ENCODE measurements around the gene CYSTM1.

The CYSTM1 gene

DNA sequence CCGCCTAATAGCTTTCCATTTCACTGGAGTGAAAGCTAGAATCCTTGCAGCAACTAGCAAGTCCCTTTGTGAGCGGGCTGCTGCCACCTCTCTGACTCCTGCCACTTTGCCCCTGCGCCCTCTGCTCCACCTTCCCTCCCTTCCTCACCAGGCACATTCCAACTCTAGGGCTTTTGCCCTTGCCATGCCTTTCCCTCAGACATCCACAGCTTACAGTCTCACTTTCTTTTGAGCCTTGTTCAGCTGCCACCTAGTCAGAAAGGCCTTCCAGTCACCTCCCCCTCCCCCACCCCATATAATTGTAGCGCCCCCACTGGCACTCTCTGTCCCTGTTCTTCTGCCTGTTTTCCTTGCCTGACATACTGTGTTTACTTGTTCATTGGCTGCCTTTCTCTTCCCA lies 31.0 kb downstream of the CYSTM1 start:
- peak overlapping the region; percentile 69 for H3K27ac ChIP-seq
- H3K27me3 ChIP-seq: no peaks in the 10 kb centered on the region
- TF ChIP-seq, protein P1, sequence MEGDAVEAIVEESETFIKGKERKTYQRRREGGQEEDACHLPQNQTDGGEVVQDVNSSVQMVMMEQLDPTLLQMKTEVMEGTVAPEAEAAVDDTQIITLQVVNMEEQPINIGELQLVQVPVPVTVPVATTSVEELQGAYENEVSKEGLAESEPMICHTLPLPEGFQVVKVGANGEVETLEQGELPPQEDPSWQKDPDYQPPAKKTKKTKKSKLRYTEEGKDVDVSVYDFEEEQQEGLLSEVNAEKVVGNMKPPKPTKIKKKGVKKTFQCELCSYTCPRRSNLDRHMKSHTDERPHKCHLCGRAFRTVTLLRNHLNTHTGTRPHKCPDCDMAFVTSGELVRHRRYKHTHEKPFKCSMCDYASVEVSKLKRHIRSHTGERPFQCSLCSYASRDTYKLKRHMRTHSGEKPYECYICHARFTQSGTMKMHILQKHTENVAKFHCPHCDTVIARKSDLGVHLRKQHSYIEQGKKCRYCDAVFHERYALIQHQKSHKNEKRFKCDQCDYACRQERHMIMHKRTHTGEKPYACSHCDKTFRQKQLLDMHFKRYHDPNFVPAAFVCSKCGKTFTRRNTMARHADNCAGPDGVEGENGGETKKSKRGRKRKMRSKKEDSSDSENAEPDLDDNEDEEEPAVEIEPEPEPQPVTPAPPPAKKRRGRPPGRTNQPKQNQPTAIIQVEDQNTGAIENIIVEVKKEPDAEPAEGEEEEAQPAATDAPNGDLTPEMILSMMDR (IDR thresholded peaks at IDR 0.05): no peak
- no peaks in the 10 kb centered on the region for H3K36me3 ChIP-seq
- H3K9me3 ChIP-seq: no peaks in the 10 kb centered on the region
- peaks cover 68 to 73% of the 10 kb centered on the region in 2 experiments for H3K4me1 ChIP-seq (ENCODE audit: control insufficient read depth in 1 of 2, insufficient read depth in 1 of 2, low read depth in 1 of 2, low read length in 1 of 2)
- no peak overlapping the region for H3K4me3 ChIP-seq (ENCODE audit: low read depth in 1 of 2, low read length in 1 of 2)

DNA sequence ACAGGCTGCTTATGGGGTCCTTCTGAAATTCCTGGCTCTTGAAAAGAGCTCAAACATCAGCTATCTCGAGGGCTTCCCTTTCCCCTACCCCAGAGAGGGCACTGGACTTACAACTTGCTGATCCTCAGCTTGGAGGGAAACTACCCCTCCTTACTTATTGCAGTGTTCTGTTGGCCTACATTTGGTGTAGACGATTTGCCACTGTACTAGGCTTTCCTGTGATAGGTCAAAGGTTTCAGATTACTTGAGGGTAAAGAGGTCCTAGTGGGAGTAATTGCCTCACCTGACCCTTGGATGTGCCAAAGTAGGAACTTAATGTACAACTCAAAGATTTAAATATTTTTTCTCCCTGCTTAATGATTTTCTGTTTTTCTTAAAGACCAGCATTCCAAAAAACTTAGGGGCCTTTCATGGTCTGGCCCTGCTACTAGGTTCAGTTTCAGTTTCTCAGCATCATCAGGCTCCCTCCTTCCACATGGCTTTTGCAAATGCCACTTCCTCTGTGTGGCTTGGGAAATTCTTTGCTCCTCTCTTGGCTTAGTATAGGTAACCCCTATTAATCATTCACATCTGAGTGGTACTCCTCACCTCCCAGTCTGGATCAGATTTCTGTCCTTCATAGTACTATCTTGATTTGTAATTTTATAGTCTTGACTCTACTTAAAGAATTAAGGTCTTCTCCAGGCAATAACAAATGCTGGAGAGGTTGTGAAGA lies 32.4 kb downstream of the CYSTM1 start:
- Histone ChIP-seq H3K4me1 (ENCODE audit: control insufficient read depth in 1 of 2, insufficient read depth in 1 of 2, low read depth in 1 of 2, low read length in 1 of 2) (peaks cover 55 to 65% of the 10 kb centered on the region in 2 experiments), H3K9me3 (no peaks in the 10 kb centered on the region), H3K4me3 (ENCODE audit: low read depth in 1 of 2, low read length in 1 of 2) (no peak overlapping the region), H3K27me3 (no peaks in the 10 kb centered on the region), H3K36me3 (peaks cover 12% of the 10 kb centered on the region), H3K27ac (peak overlapping the region; percentile 85)
- TF ChIP-seq, protein P1 (IDR thresholded peaks at IDR 0.05): no peak

DNA sequence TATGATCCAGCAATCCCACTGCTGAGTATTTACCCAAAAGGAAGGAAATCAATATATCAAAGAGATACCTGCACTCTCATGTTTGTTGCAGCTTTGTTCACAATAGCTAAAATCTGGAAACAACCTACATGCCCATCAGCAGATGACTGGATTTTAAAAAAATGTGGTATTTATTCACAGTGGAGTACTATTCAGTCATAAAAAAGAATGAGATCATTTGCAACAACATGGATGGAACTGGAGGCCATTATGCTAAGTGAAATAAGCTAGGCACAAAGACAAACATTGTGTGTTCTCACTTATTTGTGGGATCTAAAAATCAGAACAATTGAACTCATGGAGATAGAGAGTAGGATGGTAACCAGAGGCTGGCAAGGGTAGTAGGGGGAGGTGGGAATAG lies 33.1 kb downstream of the CYSTM1 start:
- TF ChIP-seq, protein P1 (IDR thresholded peaks at IDR 0.05): no peak
- peak overlapping the region; percentile 85 for H3K27ac ChIP-seq

DNA sequence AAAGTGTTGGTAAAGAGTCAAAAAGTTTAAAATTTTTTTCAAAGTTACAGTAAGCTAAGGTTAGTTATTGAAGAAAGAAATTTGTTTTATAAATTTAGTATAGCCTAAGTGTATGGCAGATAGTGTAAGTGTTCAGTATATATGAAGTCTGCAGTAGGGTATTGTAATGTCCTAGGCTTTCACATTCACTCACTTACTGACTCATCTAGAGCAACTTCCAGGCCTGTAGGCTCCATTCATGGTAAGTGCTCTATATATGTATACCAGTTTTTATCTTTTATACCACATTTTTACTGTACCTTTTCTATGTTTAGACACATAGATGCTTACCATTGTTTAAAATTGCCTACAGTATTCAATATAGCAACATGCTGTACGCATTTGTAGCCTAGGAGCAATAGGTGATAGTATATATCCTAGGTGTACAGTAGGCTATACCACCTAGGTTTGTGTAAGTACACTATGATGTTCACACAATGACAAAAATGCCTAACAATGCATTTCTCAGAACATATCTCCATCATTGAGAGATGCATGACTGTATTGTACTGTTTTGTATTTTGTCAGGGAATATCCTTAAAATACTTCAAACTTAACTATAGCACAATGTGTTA lies 38.5 kb downstream of the CYSTM1 start:
- H3K9me3 ChIP-seq: no peaks in the 10 kb centered on the region
- no peaks in the 10 kb centered on the region for H3K27me3 ChIP-seq
- H3K36me3 ChIP-seq: peaks cover 12% of the 10 kb centered on the region
- H3K4me1 ChIP-seq (ENCODE audit: control insufficient read depth in 1 of 2, insufficient read depth in 1 of 2, low read depth in 1 of 2, low read length in 1 of 2): peaks cover 52 to 63% of the 10 kb centered on the region in 2 experiments
- TF ChIP-seq, protein P1 (IDR thresholded peaks at IDR 0.05): no peak
- no peak overlapping the region for H3K4me3 ChIP-seq (ENCODE audit: low read depth in 1 of 2, low read length in 1 of 2)
- H3K27ac ChIP-seq: peak overlapping the region; percentile 74

More for the DNA sequence above, 33.1 kb downstream of the CYSTM1 start:
- no peaks in the 10 kb centered on the region for H3K9me3 ChIP-seq
- no peak overlapping the region for H3K4me3 ChIP-seq (ENCODE audit: low read depth in 1 of 2, low read length in 1 of 2)
- H3K27me3 ChIP-seq: no peaks in the 10 kb centered on the region
- H3K36me3 ChIP-seq: peaks cover 12% of the 10 kb centered on the region
- peaks cover 51 to 64% of the 10 kb centered on the region in 2 experiments for H3K4me1 ChIP-seq (ENCODE audit: control insufficient read depth in 1 of 2, insufficient read depth in 1 of 2, low read depth in 1 of 2, low read length in 1 of 2)

DNA sequence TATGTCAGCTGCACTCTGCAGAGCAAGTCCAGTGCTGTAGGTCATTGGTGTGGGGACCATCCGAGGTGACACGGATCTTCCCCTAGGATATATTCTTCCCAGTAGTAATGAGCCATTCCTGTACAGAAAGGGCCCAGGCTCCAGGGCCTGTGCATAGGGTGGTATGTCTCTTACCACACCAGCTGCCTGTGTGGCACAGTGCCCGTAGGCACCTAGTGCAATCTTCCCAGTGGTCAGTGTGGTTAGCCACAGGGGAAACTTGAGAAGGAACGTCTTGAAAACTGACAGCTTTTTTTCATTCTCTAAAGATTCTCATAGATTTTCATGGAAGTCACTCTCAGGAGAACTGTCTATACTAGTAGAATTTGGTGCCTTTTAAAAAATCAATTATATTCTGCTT lies 39.8 kb downstream of the CYSTM1 start:
- Histone ChIP-seq H3K27me3 (no peaks in the 10 kb centered on the region), H3K36me3 (peaks cover 12% of the 10 kb centered on the region), H3K27ac (peak overlapping the region; percentile 74), H3K4me3 (ENCODE audit: low read depth in 1 of 2, low read length in 1 of 2) (peak overlapping the region; percentile 16 to 35), H3K9me3 (no peaks in the 10 kb centered on the region), H3K4me1 (ENCODE audit: control insufficient read depth in 1 of 2, insufficient read depth in 1 of 2, low read depth in 1 of 2, low read length in 1 of 2) (peaks cover 65 to 76% of the 10 kb centered on the region in 2 experiments)
- TF ChIP-seq, protein P1 (IDR thresholded peaks at IDR 0.05): no peak

Data from neutrophil (primary cell).